Measurements from ENCODE around the gene SAMHD1. TPM values are rescaled to one million over a fixed set of nuclear protein-coding genes. Genes with fewer than 3 reads are reported as not detected.

SAMHD1 gene
- total and polyA plus RNA-seq, 2 of the 8 experiments (the other 6 are each of a cell fraction or from before 2014, with no cell fraction given) = 22.0 to 37.1 TPM

DNA sequence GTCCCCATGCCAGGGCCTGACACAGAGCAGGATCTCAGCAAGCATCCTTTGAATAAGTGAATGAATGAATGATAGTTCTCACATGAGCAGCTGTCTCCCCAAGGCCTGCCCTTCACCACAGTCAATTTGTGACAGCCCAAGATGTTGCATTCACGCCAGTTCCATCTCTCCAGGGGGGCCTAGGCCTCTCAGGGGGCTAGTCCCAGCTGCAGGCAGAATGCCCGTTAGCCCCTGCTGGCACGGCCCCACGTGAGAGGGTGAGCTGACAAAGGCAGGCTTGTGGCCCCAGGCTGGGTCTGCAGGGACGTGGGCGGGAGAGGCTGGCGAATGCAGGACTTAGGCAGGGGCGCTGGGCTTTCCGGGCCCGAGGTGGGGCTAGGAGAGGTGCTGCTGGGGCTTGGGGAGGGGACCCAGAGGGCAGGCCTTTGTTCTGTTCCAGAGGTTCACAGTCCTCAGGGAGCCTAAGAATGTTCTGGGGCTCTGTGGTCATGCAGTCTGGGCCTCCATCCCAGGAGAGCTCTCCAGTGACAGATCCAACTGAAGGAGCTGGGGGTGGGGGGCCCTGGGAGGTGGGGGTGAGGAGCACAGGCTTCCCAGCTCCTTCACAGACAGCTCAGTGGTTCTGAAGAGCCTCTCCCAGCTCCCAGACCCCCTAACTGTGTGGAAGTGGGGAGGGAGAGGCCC lies 106.1 kb downstream of the SAMHD1 start:
- H2BK120ac ChIP-seq (replicated peaks; ENCODE audit: low read depth, low read length) = no peak overlapping the region
- H3K4ac ChIP-seq (replicated peaks; ENCODE audit: insufficient read length, low read depth, low read length) = no peak overlapping the region
- DNase-seq (ENCODE audit: low read depth in 1 of 2, low spot score in 2 of 2) (no peak), FAIRE-seq (no peak)
- ChIA-PET POLR2A (ENCODE audit: partially characterized antibody) (interaction anchor here (0.7 to 8.6 kb wide), 6 partner anchors 11 to 383 kb away, joined by 3 to 54 read pairs (median 12); a partner anchor contains a TSS), CTCF (ENCODE audit: partially characterized antibody) (interaction anchor here (0.8 to 5.6 kb wide), 7 partner anchors 8 to 41 kb away, joined by 3 to 45 read pairs (median 11); a partner anchor contains a TSS)
- H3K14ac ChIP-seq (ENCODE audit: insufficient read length) = no peak overlapping the region
- no peak overlapping the region for H3K56ac ChIP-seq (replicated peaks; ENCODE audit: insufficient read length, low read depth, low read length)
- no peak overlapping the region; the same call in 1 of the 2 replicates for H3K27ac ChIP-seq (ENCODE audit: low read depth, low read length)
- WGBS, 2 experiments (ENCODE audit: extremely low coverage in 1 of 2, insufficient coverage in 1 of 2, insufficient read length in 1 of 2, insufficient replicate concordance in 2 of 2, low coverage in 1 of 2, low lambda C conversion rate in 2 of 2, missing lambda C conversion rate in 1 of 2) = 85% methylated on average over 10 of the region's 10 CpGs; no CpG with 5 or more reads in 1 of the 2 experiments
- no peak overlapping the region for H3K9ac ChIP-seq (replicated peaks in 1 of 4; ENCODE audit: extremely low read depth in 1 of 4, low read depth in 3 of 4, low read length in 3 of 4)
- H2BK5ac ChIP-seq (ENCODE audit: low read depth, low read length) = no peak overlapping the region
- H2BK20ac ChIP-seq (ENCODE audit: low read length) = no peak overlapping the region
- 0 out of 2 replicates have a peak overlapping the region, but pooled peaks have one; percentile 31 for H2BK15ac ChIP-seq (ENCODE audit: low read length)
- H3K36me3 ChIP-seq (ENCODE audit: control insufficient read depth in 2 of 4, insufficient read depth in 4 of 4, low read length in 3 of 4) = no peaks in the 10 kb centered on the region; a peak in 2 of 8 replicates
- H3K4me3 ChIP-seq (ENCODE audit: extremely low read depth in 1 of 4, insufficient read depth in 2 of 4, low read depth in 3 of 4, low read length in 4 of 4) = no peak overlapping the region
- H4K20me1 ChIP-seq (replicated peaks in 1 of 2; ENCODE audit: control insufficient read depth in 1 of 2, insufficient read depth in 2 of 2, low read length in 2 of 2) = peaks cover 0 to 5% of the 10 kb centered on the region in 2 experiments
- H3K79me2 ChIP-seq (ENCODE audit: control insufficient read depth in 1 of 2, insufficient read depth in 2 of 2, low read length in 2 of 2) = peaks cover 0 to under 1% of the 10 kb centered on the region in 2 experiments; a peak in 1 of 4 replicates
- H3K18ac ChIP-seq (ENCODE audit: extremely low read depth, low read length) = no peak overlapping the region
- no peak overlapping the region for H2AK5ac ChIP-seq (ENCODE audit: low read depth, low read length)
- H2BK12ac ChIP-seq (ENCODE audit: low read depth, low read length) = no peak overlapping the region
- H2AFZ ChIP-seq (ENCODE audit: low read length) = no peak overlapping the region
- 0 out of 4 replicates have a peak overlapping the region, but pooled peaks of 1 of the 2 experiments have one; percentile 5 for H3K4me2 ChIP-seq (ENCODE audit: insufficient read depth in 1 of 2, low read depth in 2 of 2, low read length in 2 of 2)
- H4K8ac ChIP-seq (ENCODE audit: extremely low read depth, insufficient read depth, low read length) = peak overlapping the region; percentile 57; the same call in 1 of the 2 replicates
- H4K91ac ChIP-seq (replicated peaks; ENCODE audit: insufficient read length, low read length) = no peak overlapping the region
- H4K5ac ChIP-seq (ENCODE audit: insufficient read length, low read depth, low read length) = peak overlapping the region; percentile 1
- H3K4me1 ChIP-seq (replicated peaks in 1 of 4; ENCODE audit: control insufficient read depth in 3 of 4, insufficient read depth in 4 of 4, low read length in 3 of 4) = peaks cover 2 to 10% (median 6%) of the 10 kb centered on the region in 4 experiments; a peak in 5 of 7 replicates
- no peaks in the 10 kb centered on the region for H3K9me3 ChIP-seq (ENCODE audit: insufficient read depth in 2 of 2, low read depth in 1 of 2, low read length in 1 of 2)
- H3K79me1 ChIP-seq (ENCODE audit: low read depth, low read length) = no peaks in the 10 kb centered on the region; the same call in 1 of the 2 replicates
- H3K23me2 ChIP-seq (ENCODE audit: low read depth, low read length) = no peaks in the 10 kb centered on the region; the same call in 1 of the 2 replicates
- no peaks in the 10 kb centered on the region for H3K27me3 ChIP-seq (replicated peaks in 1 of 4; ENCODE audit: control insufficient read depth in 3 of 4, extremely low read depth in 1 of 4, insufficient read depth in 3 of 4, low read length in 3 of 4)
- H3K23ac ChIP-seq (ENCODE audit: insufficient read length) = no peak overlapping the region
- TF ChIP-seq TBP (IDR thresholded peaks at IDR 0.05; ENCODE audit: low read depth, low read length) (no peak), PHF8 (conservative IDR thresholded peaks at IDR 0.05; ENCODE audit: low read depth, low read length) (no peak), CHD2 (IDR thresholded peaks at IDR 0.05; ENCODE audit: low read length) (no peak)
- TF ChIP-seq, protein P1, sequence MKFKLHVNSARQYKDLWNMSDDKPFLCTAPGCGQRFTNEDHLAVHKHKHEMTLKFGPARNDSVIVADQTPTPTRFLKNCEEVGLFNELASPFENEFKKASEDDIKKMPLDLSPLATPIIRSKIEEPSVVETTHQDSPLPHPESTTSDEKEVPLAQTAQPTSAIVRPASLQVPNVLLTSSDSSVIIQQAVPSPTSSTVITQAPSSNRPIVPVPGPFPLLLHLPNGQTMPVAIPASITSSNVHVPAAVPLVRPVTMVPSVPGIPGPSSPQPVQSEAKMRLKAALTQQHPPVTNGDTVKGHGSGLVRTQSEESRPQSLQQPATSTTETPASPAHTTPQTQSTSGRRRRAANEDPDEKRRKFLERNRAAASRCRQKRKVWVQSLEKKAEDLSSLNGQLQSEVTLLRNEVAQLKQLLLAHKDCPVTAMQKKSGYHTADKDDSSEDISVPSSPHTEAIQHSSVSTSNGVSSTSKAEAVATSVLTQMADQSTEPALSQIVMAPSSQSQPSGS (IDR thresholded peaks at IDR 0.05; ENCODE audit: low read length) = no peak
